ENCODE measurements around the gene C2CD4C. TPM values are rescaled to one million over a fixed set of nuclear protein-coding genes. Genes with fewer than 3 reads are reported as not detected.
"Not testable (repeated sequence)": the region's sequence is repeated elsewhere in the genome, so short reads cannot be mapped to it uniquely, and the experiment has no call there.

C2CD4C gene
- total RNA-seq, 1 donor, result not detected

- DNase-seq (ENCODE audit: low read depth in 2 of 3, low spot score in 2 of 3), result no peak
Measured at GRCh38 chr19:439167-439900, 30.4 kb upstream of the C2CD4C start.

- DNase-seq (ENCODE audit: low read depth in 2 of 3, low spot score in 2 of 3), result no peak
Measured at GRCh38 chr19:438416-438958, 29.5 kb upstream of the C2CD4C start.

GRCh38 chr19:437041-437440 lies 28.1 kb upstream of the C2CD4C start:
- DNase-seq (ENCODE audit: low read depth in 2 of 3, low spot score in 2 of 3), result no peak

- no peak for DNase-seq (ENCODE audit: low read depth in 2 of 3, low spot score in 2 of 3)
Measured at GRCh38 chr19:436413-436950, 27.5 kb upstream of the C2CD4C start.

GRCh38 chr19:435707-436412 lies 26.9 kb upstream of the C2CD4C start:
- DNase-seq (ENCODE audit: low read depth in 2 of 3, low spot score in 2 of 3), result no peak

GRCh38 chr19:435056-435706 lies 26.2 kb upstream of the C2CD4C start:
- DNase-seq (ENCODE audit: low read depth in 2 of 3, low spot score in 2 of 3), result no peak

- no peak for DNase-seq (ENCODE audit: low read depth in 2 of 3, low spot score in 2 of 3)
Measured at GRCh38 chr19:434152-434960, 25.4 kb upstream of the C2CD4C start.

GRCh38 chr19:430701-431100 lies 21.8 kb upstream of the C2CD4C start:
- DNase-seq (ENCODE audit: low read depth in 2 of 3, low spot score in 2 of 3), result no peak

GRCh38 chr19:428149-428548 lies 19.2 kb upstream of the C2CD4C start:
- DNase-seq (ENCODE audit: low read depth in 2 of 3, low spot score in 2 of 3), result no peak

- DNase-seq (ENCODE audit: low read depth in 2 of 3, low spot score in 2 of 3), result peak in 1 of 3 donors; percentile 17
Measured at GRCh38 chr19:427675-428074, 18.7 kb upstream of the C2CD4C start.

- DNase-seq (ENCODE audit: low read depth in 2 of 3, low spot score in 2 of 3), result no peak
Measured at GRCh38 chr19:426725-427445, 17.9 kb upstream of the C2CD4C start.

- no peak for DNase-seq (ENCODE audit: low read depth in 2 of 3, low spot score in 2 of 3)
Measured at GRCh38 chr19:425056-425455, 16.1 kb upstream of the C2CD4C start.

GRCh38 chr19:424546-424945 lies 15.6 kb upstream of the C2CD4C start:
- no peak for DNase-seq (ENCODE audit: low read depth in 2 of 3, low spot score in 2 of 3)

GRCh38 chr19:423691-424466 lies 14.9 kb upstream of the C2CD4C start:
- no peak for DNase-seq (ENCODE audit: low read depth in 2 of 3, low spot score in 2 of 3)

GRCh38 chr19:422917-423226 lies 13.9 kb upstream of the C2CD4C start:
- DNase-seq (ENCODE audit: low read depth in 2 of 3, low spot score in 2 of 3), result not testable (repeated sequence)

GRCh38 chr19:422213-422916 lies 13.4 kb upstream of the C2CD4C start:
- DNase-seq (ENCODE audit: low read depth in 2 of 3, low spot score in 2 of 3), result no peak

- DNase-seq (ENCODE audit: low read depth in 2 of 3, low spot score in 2 of 3), result no peak
Measured at GRCh38 chr19:419721-420515, 11.0 kb upstream of the C2CD4C start.
